Endothelial cell of umbilical vein (primary cell): ENCODE data around the gene LCLAT1. TPM values are rescaled to one million over a fixed set of nuclear protein-coding genes. Genes with fewer than 3 reads are reported as not detected.

ENCODE experiments used
- BruUV-seq: library from RNA; stranded (reverse); fragments of 400-500 nt; replicated peaks from 2 replicates; lab custom pipeline; 2021; lab: Mats Ljungman, UMichigan
- CTCF ChIA-PET: fragments of 300-600, 350-600 bp; sonication (Branson Sonifier 250); formaldehyde crosslinking; loops from one replicate; lab custom pipeline; 2021; ENCODE audit warnings: antibody characterized with exemption, inconsistent platforms; lab: Charles Lee
- POLR2A ChIA-PET: fragments of 300-600, 350-600 bp; sonication (Branson Sonifier 250); formaldehyde crosslinking; loops from one replicate; lab custom pipeline; 2021; ENCODE audit warnings: antibody characterized with exemption, inconsistent platforms; lab: Charles Lee
- DNase-seq: peaks from one replicate; pipeline ENCODE4 v3.0.0-alpha.2; 2011; ENCODE audit warnings: low read depth, low spot score
- FAIRE-seq: peaks from 2 replicates; lab custom pipeline; 2011; peaks lifted over from hg19 to GRCh38; lab: Jason Lieb, UNC
- H2AFZ ChIP-seq: 2 replicates; pipeline ENCODE4 v1.6.0; 2012; ENCODE audit warnings: low read depth, low read length, control low read depth, inconsistent platforms
- H3K27ac ChIP-seq: 2 replicates; pipeline ENCODE4 v1.5.1; 2011; ENCODE audit warnings: low read depth, mild to moderate bottlenecking, control low read depth, low read length, moderate library complexity; ENCODE audit not compliant: insufficient read depth
- H3K27me3 ChIP-seq, 2 experiments: 2 replicates each; pipeline versions ENCODE4 v1.6.0 to v1.6.1; 2011; ENCODE audit warnings: low read length in 2 of 2, mixed read lengths in 1 of 2; ENCODE audit not compliant: control insufficient read depth in 2 of 2, insufficient read depth in 2 of 2
- H3K36me3 ChIP-seq, 2 experiments: 2 replicates in 1 of 2; 3 replicates in 1 of 2; pipeline ENCODE4 v1.5.1; 2011; ENCODE audit warnings: low read length in 2 of 2, mild to moderate bottlenecking in 1 of 2, moderate library complexity in 1 of 2; ENCODE audit not compliant: control insufficient read depth in 2 of 2, insufficient read depth in 2 of 2; ENCODE audit errors: extremely low read depth in 1 of 2
- H3K4me1 ChIP-seq: 3 replicates; pipeline ENCODE4 v1.5.1; 2011; ENCODE audit warnings: mild to moderate bottlenecking, low read length; ENCODE audit not compliant: control insufficient read depth, insufficient read depth; ENCODE audit errors: extremely low read depth
- H3K4me2 ChIP-seq: 2 replicates; pipeline ENCODE4 v1.6.1; 2011; ENCODE audit warnings: low read length, control low read depth, mixed read lengths; ENCODE audit not compliant: insufficient read depth
- H3K4me3 ChIP-seq, 3 experiments: fragments of 200-600 bp in 1 of 3; sonication (generic), shearing (Covaris generic) in 1 of 3; replicated peaks in 1 of 3; 2 replicates each; pipeline ENCODE4 v1.5.1; 2011 to 2016; ENCODE audit warnings: control low read depth in 3 of 3, low read length in 3 of 3, mild to moderate bottlenecking in 2 of 3, inconsistent platforms in 1 of 3, low read depth in 1 of 3, moderate library complexity in 1 of 3; ENCODE audit not compliant: insufficient read depth in 1 of 3
- H3K79me2 ChIP-seq: 2 replicates; pipeline ENCODE4 v1.6.0; 2012; ENCODE audit warnings: low read length, inconsistent platforms; ENCODE audit not compliant: control insufficient read depth, insufficient read depth
- H3K9ac ChIP-seq: replicated peaks from 2 replicates; pipeline ENCODE3; 2011; ENCODE audit warnings: low read length, control low read depth; ENCODE audit not compliant: insufficient read depth; ENCODE audit errors: extremely low read depth
- H3K9me1 ChIP-seq: replicated peaks from 3 replicates; pipeline ENCODE4 v1.6.0; 2011; ENCODE audit warnings: mild to moderate bottlenecking, low read length; ENCODE audit not compliant: control insufficient read depth, insufficient read depth; ENCODE audit errors: extremely low read depth
- H3K9me3 ChIP-seq: replicated peaks from 2 replicates; pipeline ENCODE4 v1.5.1; 2012; ENCODE audit warnings: low read length, inconsistent platforms; ENCODE audit not compliant: control insufficient read depth, insufficient read depth
- H4K20me1 ChIP-seq: replicated peaks from 2 replicates; pipeline ENCODE3; 2011; ENCODE audit warnings: mild to moderate bottlenecking, low read length; ENCODE audit not compliant: control insufficient read depth, insufficient read depth; ENCODE audit errors: extremely low read depth
- EZH2 ChIP-seq: IDR thresholded peaks from 2 replicates; pipeline ENCODE4 v1.6.1; 2012; ENCODE audit warnings: borderline replicate concordance, low read depth, mild to moderate bottlenecking, moderate library complexity, low read length, inconsistent platforms; ENCODE audit not compliant: severe bottlenecking
- FOS ChIP-seq: IDR thresholded peaks from 2 replicates; pipeline ENCODE4 v1.6.1; 2011; ENCODE audit warnings: mild to moderate bottlenecking, low read length, moderate library complexity, borderline replicate concordance; ENCODE audit not compliant: insufficient read depth
- GATA2 ChIP-seq: IDR thresholded peaks from 2 replicates; pipeline ENCODE4 v1.7.0; 2011; ENCODE audit warnings: low read depth, mild to moderate bottlenecking, moderate library complexity, mixed read lengths, low read length; ENCODE audit not compliant: insufficient read length, insufficient read depth
- JUN ChIP-seq: IDR thresholded peaks from 2 replicates; pipeline ENCODE4 v1.6.1; 2011; ENCODE audit warnings: borderline replicate concordance, low read depth; ENCODE audit not compliant: insufficient read length, insufficient read depth
- MYC ChIP-seq: IDR thresholded peaks from one replicate; pipeline ENCODE4 v1.6.1; 2011; ENCODE audit warnings: mild to moderate bottlenecking, low read depth, low read length
- POLR2A ChIP-seq: IDR thresholded peaks from 2 replicates; pipeline ENCODE4 v1.6.1; 2012; ENCODE audit warnings: low read depth, mild to moderate bottlenecking, control low read depth, low read length
- POLR2AphosphoS5 ChIP-seq: IDR thresholded peaks from 2 replicates; pipeline ENCODE4 v1.6.1; 2012; ENCODE audit warnings: low read depth, mild to moderate bottlenecking, control low read depth, low read length, moderate library complexity; ENCODE audit not compliant: insufficient read depth
- dilution Hi-C: fragments of 300-500 bp; cut with MboI; formaldehyde crosslinking; loops from one replicate; pipeline ENCODE4 v1.15.0; 2019; ENCODE audit warnings: low sequenced_read_pairs; ENCODE audit not compliant: extremely low pct_ligation_motif_present
- intact Hi-C: fragments of 100-400 bp; cut with micrococcal nuclease; formaldehyde crosslinking; loops from one replicate; pipeline ENCODE4 v1.10.0; 2022
- polyA plus RNA-seq, 4 experiments: library from polyadenylated mRNA; depleted of rRNA in 3 of 4; stranded (reverse) in 3 of 4; unstranded in 1 of 4; fragments of >200 nt; gene quantifications; 2 replicates each; pipeline versions ENCODE4 v1.2.1 to v1.2.3, GENCODE V29; 2011 to 2012; ENCODE audit warnings: missing spikeins in 1 of 4
- total RNA-seq: library from RNA; stranded (reverse); gene quantifications from 2 replicates; pipeline ENCODE4 v1.2.3, GENCODE V29; 2021
- TF ChIP-seq, protein P1 (sequence below): IDR thresholded peaks from 2 replicates; pipeline ENCODE4 v1.6.1; 2011; ENCODE audit not compliant: insufficient read depth, insufficient read length
- TF ChIP-seq, protein P2 (sequence below), 2 donors: IDR thresholded peaks; 1 replicate in 1 of 2; 2 replicates in 1 of 2; pipeline ENCODE4 v1.5.1; 2011; ENCODE audit warnings: low read length in 2 of 2, mild to moderate bottlenecking in 2 of 2, moderate library complexity in 2 of 2, control low read depth in 1 of 2, inconsistent platforms in 1 of 2, low read depth in 1 of 2; ENCODE audit not compliant: insufficient read depth in 1 of 2; ENCODE audit errors: extremely low read depth in 1 of 2

The LCLAT1 gene
- total and polyA plus RNA-seq, 2 donors (not counting 3 experiments of a cell fraction or from before 2014, with no cell fraction given), result 6.1 to 20.8 TPM

DNA sequence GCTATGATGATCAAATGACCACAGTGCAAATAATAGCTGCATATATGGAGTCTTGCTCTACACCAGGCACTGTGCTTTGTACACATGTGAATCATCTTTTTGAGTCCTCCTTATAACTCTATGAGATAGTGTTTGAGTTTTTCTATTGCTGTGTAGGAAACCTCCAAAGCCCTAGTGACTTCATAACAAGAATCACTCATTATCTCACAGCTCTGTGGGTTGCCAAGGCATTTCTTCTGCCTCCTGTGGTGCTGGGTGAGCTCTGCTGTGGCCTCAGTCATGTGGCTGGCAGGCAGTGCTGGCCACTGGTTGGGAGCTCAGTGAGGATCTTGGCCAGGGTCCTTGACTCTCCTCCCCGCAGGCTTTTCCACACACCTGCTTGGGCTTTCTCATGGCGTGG, 206.8 kb downstream of the LCLAT1 start:
- no peak overlapping the region for H3K4me2 ChIP-seq
- FAIRE-seq, result no peak

More for the DNA sequence above, 206.8 kb downstream of the LCLAT1 start:
- ChIA-PET POLR2A (no interaction called here), CTCF (interaction anchor here (0.9 to 1.9 kb wide), 2 partner anchors 11 to 489 kb away, joined by 3 to 4 read pairs; no protein-coding TSS in a partner anchor)
- Histone ChIP-seq H3K27me3 (no peaks in the 10 kb centered on the region), H3K4me3 (no peak overlapping the region), H3K9ac (no peak overlapping the region), H3K9me3 (no peaks in the 10 kb centered on the region), H4K20me1 (no peaks in the 10 kb centered on the region), H2AFZ (no peak overlapping the region), H3K9me1 (no peaks in the 10 kb centered on the region), H3K4me1 (no peaks in the 10 kb centered on the region), H3K36me3 (no peaks in the 10 kb centered on the region), H3K27ac (no peak overlapping the region), H3K79me2 (no peaks in the 10 kb centered on the region)
- no peak for TF ChIP-seq EZH2
- TF ChIP-seq, protein P1, sequence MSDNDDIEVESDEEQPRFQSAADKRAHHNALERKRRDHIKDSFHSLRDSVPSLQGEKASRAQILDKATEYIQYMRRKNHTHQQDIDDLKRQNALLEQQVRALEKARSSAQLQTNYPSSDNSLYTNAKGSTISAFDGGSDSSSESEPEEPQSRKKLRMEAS, result no peak
- no peak for TF ChIP-seq FOS
- no peak for TF ChIP-seq POLR2AphosphoS5
- no peak for TF ChIP-seq JUN
- no peak for TF ChIP-seq POLR2A
- TF ChIP-seq, protein P2, sequence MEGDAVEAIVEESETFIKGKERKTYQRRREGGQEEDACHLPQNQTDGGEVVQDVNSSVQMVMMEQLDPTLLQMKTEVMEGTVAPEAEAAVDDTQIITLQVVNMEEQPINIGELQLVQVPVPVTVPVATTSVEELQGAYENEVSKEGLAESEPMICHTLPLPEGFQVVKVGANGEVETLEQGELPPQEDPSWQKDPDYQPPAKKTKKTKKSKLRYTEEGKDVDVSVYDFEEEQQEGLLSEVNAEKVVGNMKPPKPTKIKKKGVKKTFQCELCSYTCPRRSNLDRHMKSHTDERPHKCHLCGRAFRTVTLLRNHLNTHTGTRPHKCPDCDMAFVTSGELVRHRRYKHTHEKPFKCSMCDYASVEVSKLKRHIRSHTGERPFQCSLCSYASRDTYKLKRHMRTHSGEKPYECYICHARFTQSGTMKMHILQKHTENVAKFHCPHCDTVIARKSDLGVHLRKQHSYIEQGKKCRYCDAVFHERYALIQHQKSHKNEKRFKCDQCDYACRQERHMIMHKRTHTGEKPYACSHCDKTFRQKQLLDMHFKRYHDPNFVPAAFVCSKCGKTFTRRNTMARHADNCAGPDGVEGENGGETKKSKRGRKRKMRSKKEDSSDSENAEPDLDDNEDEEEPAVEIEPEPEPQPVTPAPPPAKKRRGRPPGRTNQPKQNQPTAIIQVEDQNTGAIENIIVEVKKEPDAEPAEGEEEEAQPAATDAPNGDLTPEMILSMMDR (IDR thresholded peaks at IDR 0.05; ENCODE audit: extremely low read depth in 1 of 2, insufficient read depth in 1 of 2, low read depth in 1 of 2, low read length in 2 of 2), result no peak
- no peak for TF ChIP-seq GATA2
- TF ChIP-seq MYC, result no peak
- BruUV-seq, result no TSS peak
- dilution Hi-C loops, result no loop called here
- intact Hi-C loops, result no loop called here
- DNase-seq, result no peak
